GM18907 (cell line): ENCODE measurements around the gene ANKRD30A.
"Not testable (repeated sequence)": the region's sequence is repeated elsewhere in the genome, so short reads cannot be mapped to it uniquely, and the experiment has no call there.

Experiments
- ATAC-seq: cut with Tn5 transposase; IDR thresholded peaks from one replicate; pipeline ENCODE4 v1.9.1; 2021; ENCODE audit warnings: mild to moderate bottlenecking, moderate library complexity; ENCODE audit not compliant: unreplicated experiment

Gene ANKRD30A

GRCh38 chr10:37246637-37247036 lies 121.2 kb downstream of the ANKRD30A start:
- ATAC-seq, result no peak

- ATAC-seq, result not testable (repeated sequence)
These were observed 130.4 kb downstream of the ANKRD30A start for GRCh38 chr10:37255837-37256236.

- no peak for ATAC-seq
These were observed 137.9 kb downstream of the ANKRD30A start for GRCh38 chr10:37263304-37263703.

- ATAC-seq, result no peak
These were observed 142.9 kb downstream of the ANKRD30A start for GRCh38 chr10:37268266-37268665.

- ATAC-seq, result no peak
These were observed 144.3 kb downstream of the ANKRD30A start for GRCh38 chr10:37269554-37270256.

GRCh38 chr10:37275216-37275777 lies 149.9 kb downstream of the ANKRD30A start:
- ATAC-seq, result no peak

- no peak for ATAC-seq
These were observed 159.7 kb downstream of the ANKRD30A start for GRCh38 chr10:37285063-37285462.

GRCh38 chr10:37289833-37290464 lies 164.6 kb downstream of the ANKRD30A start:
- no peak for ATAC-seq

GRCh38 chr10:37301271-37301670 lies 175.9 kb downstream of the ANKRD30A start:
- ATAC-seq, result no peak

GRCh38 chr10:37304036-37304435 lies 178.6 kb downstream of the ANKRD30A start:
- no peak for ATAC-seq

GRCh38 chr10:37314350-37314749 lies 189.0 kb downstream of the ANKRD30A start:
- ATAC-seq, result no peak

- ATAC-seq, result no peak
These were observed 189.5 kb downstream of the ANKRD30A start for GRCh38 chr10:37314862-37315261.

GRCh38 chr10:37344413-37344812 lies 219.0 kb downstream of the ANKRD30A start:
- ATAC-seq, result no peak

GRCh38 chr10:37379991-37380390 lies 254.6 kb downstream of the ANKRD30A start:
- no peak for ATAC-seq

- no peak for ATAC-seq
These were observed 255.9 kb downstream of the ANKRD30A start for GRCh38 chr10:37381271-37381670.

GRCh38 chr10:37384923-37385322 lies 259.5 kb downstream of the ANKRD30A start:
- ATAC-seq, result no peak

- no peak for ATAC-seq
These were observed 265.5 kb downstream of the ANKRD30A start for GRCh38 chr10:37390926-37391325.

- not testable (repeated sequence) for ATAC-seq
These were observed 275.4 kb downstream of the ANKRD30A start for GRCh38 chr10:37400774-37401173.

- ATAC-seq, result no peak
These were observed 275.8 kb downstream of the ANKRD30A start for GRCh38 chr10:37401225-37401624.

GRCh38 chr10:37403776-37404175 lies 278.4 kb downstream of the ANKRD30A start:
- no peak for ATAC-seq
